ENCODE measurements around the gene KCP. TPM values are rescaled to one million over a fixed set of nuclear protein-coding genes. Genes with fewer than 3 reads are reported as not detected.

Gene KCP
- total and polyA plus RNA-seq, 10 of the 15 experiments (the other 5 are each of a cell fraction or from before 2014, with no cell fraction given): 0.05 to 7.8 (median 2.5) TPM

DNA sequence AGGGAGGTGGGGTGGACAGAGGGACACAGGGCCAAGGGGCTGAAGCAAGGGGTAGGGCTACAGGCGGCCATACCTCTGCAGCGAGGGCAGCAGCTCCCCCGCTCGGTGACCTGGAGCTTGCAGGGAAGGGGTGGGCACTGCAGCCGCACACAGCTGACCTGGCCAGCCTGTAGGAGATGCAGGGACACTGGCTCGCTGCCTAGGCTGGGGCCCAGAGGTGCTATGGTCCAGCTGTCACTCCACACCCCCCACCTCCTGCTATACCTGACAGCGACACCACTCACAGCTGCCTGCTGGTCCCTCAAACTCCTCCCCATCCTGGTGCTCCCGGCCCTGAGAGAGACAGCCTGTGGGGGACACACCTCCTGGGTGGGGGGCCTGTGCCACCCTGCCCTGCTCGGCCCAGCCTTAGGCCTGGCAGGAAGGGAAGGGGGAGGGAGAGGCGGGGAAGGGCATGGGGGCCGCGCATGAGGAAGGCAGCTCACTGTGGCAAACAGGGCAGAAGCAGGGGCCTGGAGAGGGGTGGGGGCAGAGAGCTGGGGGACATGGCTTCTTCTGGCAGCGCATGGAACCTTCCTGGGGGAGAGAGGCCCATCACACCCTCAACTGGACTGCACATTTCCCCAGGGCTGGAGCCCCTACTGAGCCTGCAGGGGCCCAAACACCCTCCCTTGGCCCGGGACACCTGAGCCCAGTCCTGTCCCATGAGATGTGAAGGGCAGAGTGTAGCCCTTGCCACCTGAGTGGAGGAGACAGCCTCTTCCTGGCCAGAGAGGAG lies 23.9 kb downstream of the KCP start:
- FAIRE-seq (no peak), DNase-seq (ENCODE audit: low read depth, low spot score) (no peak), ATAC-seq (no peak)
- CTCF ChIA-PET: interaction anchor here (1.3 kb wide), 1 partner anchor 205 kb away, joined by 5 read pairs; no protein-coding TSS in a partner anchor
- Histone ChIP-seq H3K36me3 (ENCODE audit: control insufficient read depth in 2 of 2, insufficient read depth in 2 of 2, low read length in 1 of 2) (no peaks in the 10 kb centered on the region), H3K4me3 (no peak overlapping the region), H3K27me3 (replicated peaks in 1 of 2; ENCODE audit: control insufficient read depth in 2 of 2, insufficient read depth in 2 of 2, low read length in 1 of 2) (peaks cover 0 to 1% of the 10 kb centered on the region in 2 experiments; a peak in 2 of 4 replicates), H3K9me3 (replicated peaks; ENCODE audit: control insufficient read depth, insufficient read depth, low read length) (no peaks in the 10 kb centered on the region), H3K79me2 (ENCODE audit: control insufficient read depth, insufficient read depth, low read length) (no peaks in the 10 kb centered on the region), H3K4me1 (ENCODE audit: control insufficient read depth, insufficient read depth, low read length) (peaks cover 12% of the 10 kb centered on the region), H3K9ac (ENCODE audit: control insufficient read depth, insufficient read depth, low read length) (no peak overlapping the region), H3K4me2 (ENCODE audit: control insufficient read depth, insufficient read depth) (no peak overlapping the region), H2AFZ (ENCODE audit: control insufficient read depth, low read depth, low read length) (no peak overlapping the region), H4K20me1 (ENCODE audit: control insufficient read depth, insufficient read depth) (no peaks in the 10 kb centered on the region), H3K27ac (ENCODE audit: control insufficient read depth, insufficient read depth) (no peak overlapping the region)
- RAD21 ChIA-PET (ENCODE audit: unreplicated experiment): interaction anchor here (1.2 to 1.4 kb wide), 4 partner anchors 24 to 325 kb away, joined by 3 to 4 read pairs (median 3); partner anchors contain the start of gene ATP6V1F
- intact Hi-C loops (cut with micrococcal nuclease; ENCODE audit: unreplicated experiment): loop anchor here (10.0 kb wide), 1 partner anchor 432 kb away; the partner anchor contains the start of gene HILPDA
- SMC1A ChIA-PET (ENCODE audit: uncharacterized antibody, unreplicated experiment): interaction anchor here (1.5 kb wide), 1 partner anchor 24 kb away, joined by 5 read pairs; the partner anchor contains the start of gene ATP6V1F
- POLR2A ChIA-PET: interaction anchor here (0.5 kb wide), 1 partner anchor 476 kb away, joined by 4 read pairs; no protein-coding TSS in a partner anchor
- BruUV-seq (replicated peaks): no TSS peak
- in situ Hi-C loops (cut with MboI): no loop called here
- WGBS (ENCODE audit: insufficient coverage, insufficient replicate concordance, low lambda C conversion rate, missing lambda C conversion rate): 53% methylated on average over 9 of the region's 14 CpGs
- TF ChIP-seq TCF7 (IDR thresholded peaks at IDR 0.05; ENCODE audit: borderline replicate concordance) (no peak), EP300 (IDR thresholded peaks at IDR 0.05; ENCODE audit: borderline replicate concordance in 1 of 2, control insufficient read depth in 1 of 2, low read depth in 2 of 2, low read length in 2 of 2) (no peak), MTA3 (IDR thresholded peaks at IDR 0.05; ENCODE audit: borderline replicate concordance, low read length) (no peak), ASH2L (IDR thresholded peaks at IDR 0.05; ENCODE audit: borderline replicate concordance, low read depth) (no peak), YY1 (IDR thresholded peaks at IDR 0.05; ENCODE audit: low read depth, low read length) (no peak), STAT1 (conservative IDR thresholded peaks at IDR 0.05) (no peak), ZBTB11 (CRISPR knock-in tag; IDR thresholded peaks at IDR 0.05) (no peak)

Measured in GM12878 (cell line).